Lower leg skin (tissue), 4 donors: ENCODE data around the gene ZDHHC7. TPM values are rescaled to one million over a fixed set of nuclear protein-coding genes. Genes with fewer than 3 reads are reported as not detected.

Experiments
- DNase-seq, 2 donors: peaks; one replicate each; pipeline ENCODE4 v3.0.0-alpha.2; 2019; ENCODE audit warnings: low spot score in 2 of 2
- H3K4me3 ChIP-seq: fragments of 200-600 bp; sonication (generic); 2 replicates; pipeline ENCODE4 v1.5.1; 2017; ENCODE audit warnings: mild to moderate bottlenecking, low read depth; ENCODE audit not compliant: poor library complexity, severe bottlenecking
- CTCF ChIP-seq, 3 donors: fragments of 450-650 bp; IDR thresholded peaks; one replicate each; pipeline ENCODE4 v1.5.1; 2016; ENCODE audit warnings: antibody characterized with exemption in 3 of 3, mild to moderate bottlenecking in 3 of 3, moderate library complexity in 2 of 3
- POLR2A ChIP-seq, 2 donors: fragments of 450-650 bp; IDR thresholded peaks; one replicate each; pipeline ENCODE4 v1.6.1; 2016 to 2017; ENCODE audit warnings: antibody characterized with exemption in 2 of 2, mild to moderate bottlenecking in 1 of 2, moderate library complexity in 1 of 2
- WGBS, 2 donors: methylation state at CpG; one replicate each; pipeline ENCODE4 v1.1.5; 2018; 5-methylcytosine and 5-hydroxymethylcytosine counted together
- intact Hi-C: fragments of 100-400 bp; cut with DNase I; formaldehyde crosslinking; loops from one replicate; pipeline ENCODE4 v1.15.0; 2023; ENCODE audit warnings: low total_unique reads
- total RNA-seq, 4 donors: library from RNA; depleted of rRNA; stranded (reverse); fragments of >200 nt; gene quantifications; one replicate each; pipeline ENCODE4 v1.1.0, GENCODE V29; 2016

Gene ZDHHC7
- total RNA-seq, 4 donors from 2014 or later: 39.7 to 56.5 (median 47.3) TPM

GRCh38 chr16:85028685-85029407 is 17.5 kb upstream of the ZDHHC7 start:
- 6 to 7% methylated on average over 17 of the region's 17 CpGs for WGBS, 2 donors
- H3K4me3 ChIP-seq: no peak overlapping the region
- no peak for TF ChIP-seq POLR2A (IDR thresholded peaks at IDR 0.05)
- TF ChIP-seq CTCF (IDR thresholded peaks at IDR 0.05): no peak
- intact Hi-C loops: no loop called here
- DNase-seq: peak; percentile 65 to 90

- 2% methylated on average over 32 to 40 of the region's 41 CpGs for WGBS, 2 donors
- intact Hi-C loops: no loop called here
- DNase-seq: no peak
- peak overlapping the region; percentile 61 for H3K4me3 ChIP-seq
- TF ChIP-seq CTCF (IDR thresholded peaks at IDR 0.05) (no peak), POLR2A (IDR thresholded peaks at IDR 0.05) (no peak)
Measured at GRCh38 chr16:85027958-85028684, 16.8 kb upstream of the ZDHHC7 start.

DNA sequence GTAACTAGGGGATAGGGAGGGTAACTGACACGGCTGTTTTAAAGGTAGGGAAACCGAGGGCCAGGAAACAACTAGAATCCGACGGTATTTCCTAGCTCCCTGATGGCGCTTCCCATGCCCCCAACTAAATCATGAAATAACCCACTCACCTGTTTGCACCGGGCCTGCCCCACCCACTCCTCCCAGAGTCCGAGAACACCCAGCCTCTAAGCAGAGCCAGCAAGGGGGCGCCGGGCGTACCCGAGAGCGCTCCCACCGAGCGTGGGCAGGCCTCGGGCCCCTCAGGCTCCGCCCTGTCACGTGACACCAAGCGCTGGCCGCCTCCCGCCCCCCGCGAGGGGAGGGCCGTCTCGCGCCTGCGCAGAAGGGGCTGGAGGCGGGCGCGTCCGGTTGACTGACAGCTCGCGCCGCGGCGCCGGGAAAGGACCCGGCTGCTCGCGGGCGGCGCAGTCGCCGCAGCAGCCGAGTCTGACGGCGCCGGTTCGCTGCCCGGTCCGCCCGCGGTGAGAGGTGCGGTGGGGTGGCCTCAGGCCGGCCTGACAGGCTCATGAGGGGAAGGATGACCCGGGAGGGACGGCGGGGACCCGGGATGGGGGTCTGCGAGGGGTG is 16.1 kb upstream of the ZDHHC7 start, which contains the start of gene KIAA0513:
Gene KIAA0513, plus strand, starts transcription at position 447 of the 609 bp plus-strand sequence. CDS start 39,277 bp downstream, outside the sequence.
- intact Hi-C loops: no loop called here
- DNase-seq: peak; percentile 88 to 98
- TF ChIP-seq CTCF (IDR thresholded peaks at IDR 0.05) (no peak), POLR2A (IDR thresholded peaks at IDR 0.05) (peak in 1 of 2 donors; percentile 87)
- 0% methylated on average over 12 to 18 of the region's 59 CpGs for WGBS, 2 donors
- H3K4me3 ChIP-seq: peak within 1 kb of the TSS; percentile 61

GRCh38 chr16:85026703-85027102 is 15.4 kb upstream of the ZDHHC7 start:
- intact Hi-C loops: no loop called here
- TF ChIP-seq POLR2A (IDR thresholded peaks at IDR 0.05) (no peak), CTCF (IDR thresholded peaks at IDR 0.05) (no peak)
- WGBS, 2 donors: 25 to 32% methylated on average over 4 of the region's 4 CpGs
- H3K4me3 ChIP-seq: no peak overlapping the region
- no peak for DNase-seq

DNA sequence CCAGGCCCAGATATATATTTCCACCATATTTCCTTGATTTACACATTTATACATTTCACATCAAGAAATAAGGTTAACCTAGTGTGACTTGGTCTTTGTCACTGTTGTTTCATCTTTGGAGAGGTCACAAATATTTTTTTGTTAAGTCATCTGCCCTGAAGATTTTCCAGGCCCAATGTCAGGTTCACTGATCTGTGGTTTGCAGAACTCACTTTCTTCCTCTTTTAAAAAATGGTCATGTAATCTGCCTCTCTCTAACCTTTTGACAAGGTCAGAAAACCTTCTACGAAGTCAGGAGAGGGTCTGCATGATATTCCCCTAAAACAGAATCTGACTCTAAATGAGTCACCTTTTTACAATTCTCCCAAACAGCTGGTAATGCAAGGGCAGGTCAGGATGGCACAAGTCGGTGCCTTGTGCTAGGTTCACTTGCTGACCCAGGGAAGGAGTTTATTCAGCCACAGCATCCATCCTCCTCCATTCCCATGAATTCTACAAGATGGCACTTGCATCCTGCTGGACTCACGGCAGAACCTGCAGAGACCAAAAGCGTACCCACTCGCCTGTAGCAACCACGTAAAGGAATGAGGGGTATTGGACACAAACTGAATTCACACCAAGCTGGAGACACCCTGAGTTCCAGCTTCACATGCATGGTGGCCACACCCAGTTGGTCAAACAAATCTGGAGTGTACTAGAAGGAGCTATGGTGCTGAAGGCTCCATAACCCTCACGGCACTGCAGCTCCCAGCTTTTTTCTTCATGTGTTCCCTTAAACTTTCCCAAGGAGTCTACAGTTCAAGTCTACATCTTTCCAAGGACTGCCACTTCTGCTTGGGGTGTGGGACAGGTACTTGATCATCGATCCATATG is 14.7 kb upstream of the ZDHHC7 start:
- no peak for DNase-seq
- TF ChIP-seq CTCF (IDR thresholded peaks at IDR 0.05): no peak
- TF ChIP-seq POLR2A (IDR thresholded peaks at IDR 0.05): no peak
- no peak overlapping the region for H3K4me3 ChIP-seq
- intact Hi-C loops: no loop called here
- 80 to 86% methylated on average over 8 of the region's 8 CpGs for WGBS, 2 donors
